ENCODE data around the gene CEBPZOS. TPM values are rescaled to one million over a fixed set of nuclear protein-coding genes. Genes with fewer than 3 reads are reported as not detected.
A peak's percentile ranks its signal among the peaks of the same experiment; 100 is the strongest.

Gene CEBPZOS
- total and polyA plus RNA-seq, 2 of the 4 experiments (the other 2 are of a cell fraction), result 16.8 to 31.5 TPM

DNA sequence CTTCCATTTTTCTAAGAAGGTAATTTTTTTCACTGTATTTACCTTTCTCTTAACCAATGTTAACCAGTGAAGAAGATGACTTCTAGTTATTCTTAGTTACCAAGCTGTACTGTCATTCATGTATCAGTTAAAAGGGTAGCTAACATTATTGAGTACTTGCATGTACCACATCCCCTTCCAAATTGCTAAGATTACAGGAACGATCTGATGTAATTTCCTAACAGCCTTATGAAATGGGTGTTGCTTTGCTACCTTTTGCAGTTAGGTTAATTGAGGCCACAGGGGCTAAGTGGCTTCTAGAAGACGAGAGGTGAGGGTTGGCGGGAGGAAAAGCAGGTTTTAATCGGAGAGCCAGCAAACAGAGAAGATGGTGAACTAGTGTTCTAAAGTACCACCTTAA lies 6.0 kb upstream of the CEBPZOS start:
- DNase-seq (no peak), ATAC-seq (ENCODE audit: low read depth) (no peak)
- Histone ChIP-seq H3K14ac (replicated peaks; ENCODE audit: low read depth, low read length) (no peak overlapping the region), H4K20me1 (ENCODE audit: insufficient read depth, low read length) (no peaks in the 10 kb centered on the region), H3K79me1 (ENCODE audit: low read depth in 1 of 2, low read length in 2 of 2) (no peaks in the 10 kb centered on the region), H2BK5ac (ENCODE audit: low read depth, low read length, poor library complexity, severe bottlenecking) (no peak overlapping the region), H3K4me3 (ENCODE audit: insufficient read depth, low read depth, low read length) (no peak overlapping the region), H3K18ac (ENCODE audit: low read depth, low read length) (no peak overlapping the region), H4K91ac (ENCODE audit: insufficient read depth, low read depth, low read length) (no peak overlapping the region), H3K23ac (ENCODE audit: low read depth, low read length) (0 out of 2 replicates have a peak overlapping the region, but pooled peaks have one; percentile 13), H2AFZ (replicated peaks; ENCODE audit: low read length, poor library complexity) (no peak overlapping the region), H3K27ac (ENCODE audit: insufficient read depth, low read length) (no peak overlapping the region), H2BK20ac (ENCODE audit: low read depth, low read length) (0 out of 2 replicates have a peak overlapping the region, but pooled peaks have one; percentile 6), H3K9me1 (ENCODE audit: insufficient read depth, low read length) (peaks cover 3% of the 10 kb centered on the region; the same call in 1 of the 2 replicates), H3K27me3 (ENCODE audit: control insufficient read depth, insufficient read depth, low read length) (no peaks in the 10 kb centered on the region; the same call in none of the 2 replicates), H2AK9ac (replicated peaks; ENCODE audit: low read depth, low read length, poor library complexity) (no peak overlapping the region), H3K4ac (ENCODE audit: low read depth, low read length) (no peak overlapping the region), H3K4me2 (ENCODE audit: low read depth, low read length) (no peak overlapping the region), H3K56ac (ENCODE audit: extremely low read depth, insufficient read depth, low read length) (no peak overlapping the region), H2AK5ac (ENCODE audit: low read depth, low read length) (no peak overlapping the region), H2BK120ac (ENCODE audit: low read depth, low read length) (no peak overlapping the region), H3K9ac (ENCODE audit: low read depth, low read length) (no peak overlapping the region), H2BK15ac (ENCODE audit: low read depth, low read length) (no peak overlapping the region), H3K36me3 (ENCODE audit: control insufficient read depth, insufficient read depth, low read length) (no peaks in the 10 kb centered on the region), H4K8ac (ENCODE audit: low read depth in 2 of 2, low read length in 2 of 2) (no peak overlapping the region), H3K4me1 (ENCODE audit: control insufficient read depth, insufficient read depth, low read length) (peaks cover 2% of the 10 kb centered on the region), H3K9me3 (ENCODE audit: control insufficient read depth, insufficient read depth, low read length) (no peaks in the 10 kb centered on the region), H4K5ac (ENCODE audit: low read depth, low read length) (no peak overlapping the region)
- CTCF ChIA-PET, result no interaction called here
- WGBS, 2 experiments (ENCODE audit: extremely low coverage in 2 of 2, insufficient read length in 1 of 2), result no CpG with 5 or more reads among the region's 4 CpGs
- POLR2A ChIA-PET (ENCODE audit: unreplicated experiment), result no interaction called here
- in situ Hi-C loops (cut with MboI; ENCODE audit: low sequenced_read_pairs) (no loop called here), dilution Hi-C loops (cut with HindIII; ENCODE audit: low sequenced_read_pairs, unreplicated experiment) (no loop called here), intact Hi-C loops (cut with micrococcal nuclease) (no loop called here)
- BruUV-seq (replicated peaks), result no TSS peak
- TF ChIP-seq BHLHE40 (IDR thresholded peaks at IDR 0.05; ENCODE audit: low read depth, low read length) (no peak), NFE2L2 (IDR thresholded peaks at IDR 0.05; ENCODE audit: low read depth, low read length) (no peak), FOS (IDR thresholded peaks at IDR 0.05; ENCODE audit: low read depth, low read length) (no peak), RCOR1 (IDR thresholded peaks at IDR 0.05; ENCODE audit: insufficient replicate concordance, low read length) (no peak), RFX5 (IDR thresholded peaks at IDR 0.05; ENCODE audit: low read depth, low read length) (no peak), MAZ (IDR thresholded peaks at IDR 0.05; ENCODE audit: borderline replicate concordance, low read depth, low read length) (no peak), SMC3 (IDR thresholded peaks at IDR 0.05; ENCODE audit: low read depth, low read length) (no peak), CHD1 (IDR thresholded peaks at IDR 0.05; ENCODE audit: low read depth, low read length) (no peak), MXI1 (IDR thresholded peaks at IDR 0.05; ENCODE audit: borderline replicate concordance, low read depth, low read length) (no peak), POLR2A (IDR thresholded peaks at IDR 0.05; ENCODE audit: low read depth, low read length) (no peak), CEBPB (IDR thresholded peaks at IDR 0.05; ENCODE audit: low read depth, low read length) (no peak)
- TF ChIP-seq, protein P1, sequence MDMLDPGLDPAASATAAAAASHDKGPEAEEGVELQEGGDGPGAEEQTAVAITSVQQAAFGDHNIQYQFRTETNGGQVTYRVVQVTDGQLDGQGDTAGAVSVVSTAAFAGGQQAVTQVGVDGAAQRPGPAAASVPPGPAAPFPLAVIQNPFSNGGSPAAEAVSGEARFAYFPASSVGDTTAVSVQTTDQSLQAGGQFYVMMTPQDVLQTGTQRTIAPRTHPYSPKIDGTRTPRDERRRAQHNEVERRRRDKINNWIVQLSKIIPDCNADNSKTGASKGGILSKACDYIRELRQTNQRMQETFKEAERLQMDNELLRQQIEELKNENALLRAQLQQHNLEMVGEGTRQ (IDR thresholded peaks at IDR 0.05; ENCODE audit: low read depth, low read length), result no peak
- TF ChIP-seq, protein P2, sequence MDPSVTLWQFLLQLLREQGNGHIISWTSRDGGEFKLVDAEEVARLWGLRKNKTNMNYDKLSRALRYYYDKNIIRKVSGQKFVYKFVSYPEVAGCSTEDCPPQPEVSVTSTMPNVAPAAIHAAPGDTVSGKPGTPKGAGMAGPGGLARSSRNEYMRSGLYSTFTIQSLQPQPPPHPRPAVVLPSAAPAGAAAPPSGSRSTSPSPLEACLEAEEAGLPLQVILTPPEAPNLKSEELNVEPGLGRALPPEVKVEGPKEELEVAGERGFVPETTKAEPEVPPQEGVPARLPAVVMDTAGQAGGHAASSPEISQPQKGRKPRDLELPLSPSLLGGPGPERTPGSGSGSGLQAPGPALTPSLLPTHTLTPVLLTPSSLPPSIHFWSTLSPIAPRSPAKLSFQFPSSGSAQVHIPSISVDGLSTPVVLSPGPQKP (IDR thresholded peaks at IDR 0.05; ENCODE audit: borderline replicate concordance, low read depth, low read length), result no peak
- TF ChIP-seq, protein P3, sequence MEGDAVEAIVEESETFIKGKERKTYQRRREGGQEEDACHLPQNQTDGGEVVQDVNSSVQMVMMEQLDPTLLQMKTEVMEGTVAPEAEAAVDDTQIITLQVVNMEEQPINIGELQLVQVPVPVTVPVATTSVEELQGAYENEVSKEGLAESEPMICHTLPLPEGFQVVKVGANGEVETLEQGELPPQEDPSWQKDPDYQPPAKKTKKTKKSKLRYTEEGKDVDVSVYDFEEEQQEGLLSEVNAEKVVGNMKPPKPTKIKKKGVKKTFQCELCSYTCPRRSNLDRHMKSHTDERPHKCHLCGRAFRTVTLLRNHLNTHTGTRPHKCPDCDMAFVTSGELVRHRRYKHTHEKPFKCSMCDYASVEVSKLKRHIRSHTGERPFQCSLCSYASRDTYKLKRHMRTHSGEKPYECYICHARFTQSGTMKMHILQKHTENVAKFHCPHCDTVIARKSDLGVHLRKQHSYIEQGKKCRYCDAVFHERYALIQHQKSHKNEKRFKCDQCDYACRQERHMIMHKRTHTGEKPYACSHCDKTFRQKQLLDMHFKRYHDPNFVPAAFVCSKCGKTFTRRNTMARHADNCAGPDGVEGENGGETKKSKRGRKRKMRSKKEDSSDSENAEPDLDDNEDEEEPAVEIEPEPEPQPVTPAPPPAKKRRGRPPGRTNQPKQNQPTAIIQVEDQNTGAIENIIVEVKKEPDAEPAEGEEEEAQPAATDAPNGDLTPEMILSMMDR (conservative IDR thresholded peaks at IDR 0.05; ENCODE audit: low read depth, low read length), result no peak
